GM12875 (cell line): Measurements from ENCODE around the gene NRDE2.

ENCODE experiments used
- H3K4me3 ChIP-seq: one replicate; pipeline ENCODE4 v1.5.1; 2011; ENCODE audit warnings: low read depth, low read length, control low read depth
- TF ChIP-seq, protein P1 (sequence below): IDR thresholded peaks from 2 replicates; pipeline ENCODE4 v1.5.1; 2011; ENCODE audit warnings: low read depth, mild to moderate bottlenecking, control low read depth, inconsistent platforms, low read length, moderate library complexity, borderline replicate concordance; ENCODE audit not compliant: insufficient read depth

NRDE2 gene

GRCh38 chr14:90355540-90356518 is 24.1 kb upstream of the NRDE2 start:
- TF ChIP-seq, protein P1, sequence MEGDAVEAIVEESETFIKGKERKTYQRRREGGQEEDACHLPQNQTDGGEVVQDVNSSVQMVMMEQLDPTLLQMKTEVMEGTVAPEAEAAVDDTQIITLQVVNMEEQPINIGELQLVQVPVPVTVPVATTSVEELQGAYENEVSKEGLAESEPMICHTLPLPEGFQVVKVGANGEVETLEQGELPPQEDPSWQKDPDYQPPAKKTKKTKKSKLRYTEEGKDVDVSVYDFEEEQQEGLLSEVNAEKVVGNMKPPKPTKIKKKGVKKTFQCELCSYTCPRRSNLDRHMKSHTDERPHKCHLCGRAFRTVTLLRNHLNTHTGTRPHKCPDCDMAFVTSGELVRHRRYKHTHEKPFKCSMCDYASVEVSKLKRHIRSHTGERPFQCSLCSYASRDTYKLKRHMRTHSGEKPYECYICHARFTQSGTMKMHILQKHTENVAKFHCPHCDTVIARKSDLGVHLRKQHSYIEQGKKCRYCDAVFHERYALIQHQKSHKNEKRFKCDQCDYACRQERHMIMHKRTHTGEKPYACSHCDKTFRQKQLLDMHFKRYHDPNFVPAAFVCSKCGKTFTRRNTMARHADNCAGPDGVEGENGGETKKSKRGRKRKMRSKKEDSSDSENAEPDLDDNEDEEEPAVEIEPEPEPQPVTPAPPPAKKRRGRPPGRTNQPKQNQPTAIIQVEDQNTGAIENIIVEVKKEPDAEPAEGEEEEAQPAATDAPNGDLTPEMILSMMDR = no peak
- no peak overlapping the region for H3K4me3 ChIP-seq

GRCh38 chr14:90354551-90355298 is 23.0 kb upstream of the NRDE2 start:
- no peak overlapping the region for H3K4me3 ChIP-seq
- TF ChIP-seq, protein P1 = no peak

- no peak overlapping the region for H3K4me3 ChIP-seq
- TF ChIP-seq, protein P1 = no peak
Observed at GRCh38 chr14:90349739-90350138, 18.0 kb upstream of the NRDE2 start.

GRCh38 chr14:90348270-90348669 is 16.5 kb upstream of the NRDE2 start:
- TF ChIP-seq, protein P1 = no peak
- H3K4me3 ChIP-seq = no peak overlapping the region

DNA sequence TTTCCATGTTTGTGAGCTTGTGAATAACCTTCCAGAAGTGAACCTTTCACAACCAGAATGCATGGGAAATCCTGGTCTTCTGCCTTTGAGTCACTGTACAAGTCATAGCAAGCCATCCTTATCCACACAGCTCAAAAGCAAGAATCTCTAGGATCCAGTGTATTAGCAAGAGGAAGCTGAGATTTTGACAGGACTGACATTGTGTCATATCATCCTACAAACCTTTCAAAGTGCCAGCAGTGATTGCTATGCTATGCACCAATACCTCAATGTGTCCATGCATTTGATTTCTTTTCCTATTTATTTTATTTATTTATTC is 13.5 kb upstream of the NRDE2 start:
- TF ChIP-seq, protein P1 = no peak
- H3K4me3 ChIP-seq = no peak overlapping the region

DNA sequence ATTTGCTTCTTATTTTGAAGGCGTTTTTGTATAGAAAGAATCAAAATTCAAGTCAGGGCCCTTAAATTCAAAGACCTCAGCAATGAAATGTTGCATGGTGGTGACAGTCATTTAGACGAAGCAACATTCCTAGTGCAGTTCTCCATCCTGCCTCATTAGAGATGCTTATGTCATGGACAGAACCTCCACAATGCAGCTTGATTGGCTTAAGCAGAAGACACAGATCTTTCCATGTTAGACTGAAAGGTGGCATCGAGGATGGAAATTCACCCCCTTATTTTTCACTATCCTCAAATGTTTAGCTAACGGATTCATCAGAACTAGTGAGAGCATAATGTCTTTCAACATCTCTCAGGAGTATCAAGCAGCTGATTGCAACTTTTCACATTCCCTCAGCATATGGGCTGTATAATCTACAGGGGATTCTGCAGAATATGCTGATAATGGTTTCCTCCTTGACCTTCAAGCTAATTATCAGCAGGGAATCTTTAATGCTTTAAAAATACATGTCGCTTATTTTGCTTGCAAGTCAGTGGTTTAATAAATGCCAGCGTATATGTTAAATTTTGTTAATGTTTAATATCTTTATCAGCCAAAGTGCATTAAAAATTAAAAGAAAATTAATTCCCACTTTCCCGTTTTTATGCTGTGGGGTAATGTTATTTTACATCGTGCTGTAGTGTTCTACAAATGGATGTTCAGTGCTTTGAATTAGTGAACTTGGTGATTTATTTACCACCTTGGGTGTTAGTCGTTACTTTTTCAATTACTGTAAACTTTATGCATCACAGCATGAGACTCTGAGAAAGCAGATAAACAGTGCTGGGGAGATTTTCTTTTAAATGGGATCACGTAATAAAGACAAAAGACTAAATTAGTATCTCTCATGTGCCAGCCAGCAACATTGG is 12.8 kb upstream of the NRDE2 start:
- no peak overlapping the region for H3K4me3 ChIP-seq
- TF ChIP-seq, protein P1 = no peak
